Measurements from ENCODE around the gene FAM83D. TPM values are rescaled to one million over a fixed set of nuclear protein-coding genes. Genes with fewer than 3 reads are reported as not detected.

FAM83D gene
- total RNA-seq, 1 experiment from 2014 or later, result 66.9 TPM

DNA sequence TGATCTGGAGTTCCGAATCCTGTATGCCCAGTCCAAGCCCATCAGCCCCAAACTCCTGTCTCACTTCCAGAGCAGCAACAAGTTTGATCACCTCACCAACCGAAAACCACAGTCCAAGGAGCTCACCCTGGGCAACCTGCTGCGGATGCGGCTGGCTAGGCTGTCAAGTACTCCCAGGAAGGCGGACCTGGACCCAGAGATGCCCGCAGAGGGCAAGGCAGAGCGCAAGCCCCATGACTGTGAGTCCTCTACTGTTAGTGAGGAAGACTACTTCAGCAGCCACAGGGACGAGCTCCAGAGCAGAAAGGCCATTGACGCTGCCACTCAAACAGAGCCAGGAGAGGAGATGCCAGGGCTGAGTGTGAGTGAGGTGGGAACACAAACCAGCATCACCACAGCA, 25.4 kb downstream of the FAM83D start:
- DNase-seq (ENCODE audit: low spot score), result no peak
- peaks cover 77% of the 10 kb centered on the region for H3K36me3 Mint-ChIP-seq

More for the DNA sequence above, 25.4 kb downstream of the FAM83D start:
- Mint-ChIP-seq H3K9me3 (no peaks in the 10 kb centered on the region), H3K4me3 (no peak overlapping the region), H3K27me3 (ENCODE audit: low read depth) (no peaks in the 10 kb centered on the region), H3K27ac (no peak overlapping the region), H3K4me1 (no peaks in the 10 kb centered on the region)
- no peak for ATAC-seq
- CTCF ChIA-PET, result no interaction called here
- TF ChIP-seq GRHL2 (CRISPR knock-in tag; IDR thresholded peaks at IDR 0.05; ENCODE audit: insufficient replicate concordance, severe bottlenecking), result no peak
- TF ChIP-seq, protein P1, sequence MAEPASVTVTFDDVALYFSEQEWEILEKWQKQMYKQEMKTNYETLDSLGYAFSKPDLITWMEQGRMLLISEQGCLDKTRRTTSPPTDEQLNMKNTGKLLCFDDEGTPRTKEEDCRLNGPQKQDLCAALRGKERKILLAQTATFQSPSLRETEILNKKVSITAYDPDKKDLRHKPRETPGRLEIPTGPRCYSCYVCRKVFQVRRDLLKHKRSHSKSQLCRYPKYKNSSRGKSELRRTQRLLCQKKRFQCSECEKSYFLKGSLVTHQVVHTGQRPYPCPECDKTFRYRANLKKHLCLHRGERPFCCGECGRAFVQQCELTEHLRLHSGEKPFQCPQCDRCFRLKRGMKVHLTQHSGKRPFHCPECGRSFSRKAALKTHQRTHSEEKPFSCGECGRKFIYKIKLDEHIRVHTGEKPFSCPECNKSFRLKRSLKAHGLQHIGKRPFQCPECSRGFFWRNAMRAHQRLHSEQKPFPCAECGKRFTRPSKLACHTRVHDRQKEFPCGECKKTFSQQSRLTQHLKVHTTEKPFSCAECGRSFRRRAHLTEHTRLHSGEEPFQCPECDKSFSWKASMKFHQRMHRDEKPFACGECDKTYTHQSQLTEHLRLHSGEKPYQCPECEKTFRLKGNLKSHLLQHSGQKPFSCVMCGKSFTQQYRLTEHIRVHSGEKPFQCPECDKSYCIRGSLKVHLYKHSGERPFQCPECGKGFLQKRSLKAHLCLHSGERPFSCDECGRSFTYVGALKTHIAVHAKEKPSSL (CRISPR knock-in tag; conservative IDR thresholded peaks at IDR 0.05), result no peak
- TF ChIP-seq, protein P2, sequence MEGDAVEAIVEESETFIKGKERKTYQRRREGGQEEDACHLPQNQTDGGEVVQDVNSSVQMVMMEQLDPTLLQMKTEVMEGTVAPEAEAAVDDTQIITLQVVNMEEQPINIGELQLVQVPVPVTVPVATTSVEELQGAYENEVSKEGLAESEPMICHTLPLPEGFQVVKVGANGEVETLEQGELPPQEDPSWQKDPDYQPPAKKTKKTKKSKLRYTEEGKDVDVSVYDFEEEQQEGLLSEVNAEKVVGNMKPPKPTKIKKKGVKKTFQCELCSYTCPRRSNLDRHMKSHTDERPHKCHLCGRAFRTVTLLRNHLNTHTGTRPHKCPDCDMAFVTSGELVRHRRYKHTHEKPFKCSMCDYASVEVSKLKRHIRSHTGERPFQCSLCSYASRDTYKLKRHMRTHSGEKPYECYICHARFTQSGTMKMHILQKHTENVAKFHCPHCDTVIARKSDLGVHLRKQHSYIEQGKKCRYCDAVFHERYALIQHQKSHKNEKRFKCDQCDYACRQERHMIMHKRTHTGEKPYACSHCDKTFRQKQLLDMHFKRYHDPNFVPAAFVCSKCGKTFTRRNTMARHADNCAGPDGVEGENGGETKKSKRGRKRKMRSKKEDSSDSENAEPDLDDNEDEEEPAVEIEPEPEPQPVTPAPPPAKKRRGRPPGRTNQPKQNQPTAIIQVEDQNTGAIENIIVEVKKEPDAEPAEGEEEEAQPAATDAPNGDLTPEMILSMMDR (IDR thresholded peaks at IDR 0.05), result no peak
- TF ChIP-seq ETV6 (CRISPR knock-in tag; IDR thresholded peaks at IDR 0.05), result no peak
- no peak for TF ChIP-seq MXD4 (CRISPR knock-in tag; IDR thresholded peaks at IDR 0.05; ENCODE audit: borderline replicate concordance)
- TF ChIP-seq, protein P3, sequence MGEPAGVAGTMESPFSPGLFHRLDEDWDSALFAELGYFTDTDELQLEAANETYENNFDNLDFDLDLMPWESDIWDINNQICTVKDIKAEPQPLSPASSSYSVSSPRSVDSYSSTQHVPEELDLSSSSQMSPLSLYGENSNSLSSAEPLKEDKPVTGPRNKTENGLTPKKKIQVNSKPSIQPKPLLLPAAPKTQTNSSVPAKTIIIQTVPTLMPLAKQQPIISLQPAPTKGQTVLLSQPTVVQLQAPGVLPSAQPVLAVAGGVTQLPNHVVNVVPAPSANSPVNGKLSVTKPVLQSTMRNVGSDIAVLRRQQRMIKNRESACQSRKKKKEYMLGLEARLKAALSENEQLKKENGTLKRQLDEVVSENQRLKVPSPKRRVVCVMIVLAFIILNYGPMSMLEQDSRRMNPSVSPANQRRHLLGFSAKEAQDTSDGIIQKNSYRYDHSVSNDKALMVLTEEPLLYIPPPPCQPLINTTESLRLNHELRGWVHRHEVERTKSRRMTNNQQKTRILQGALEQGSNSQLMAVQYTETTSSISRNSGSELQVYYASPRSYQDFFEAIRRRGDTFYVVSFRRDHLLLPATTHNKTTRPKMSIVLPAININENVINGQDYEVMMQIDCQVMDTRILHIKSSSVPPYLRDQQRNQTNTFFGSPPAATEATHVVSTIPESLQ (CRISPR knock-in tag; IDR thresholded peaks at IDR 0.05), result no peak
- TF ChIP-seq GTF2I (CRISPR knock-in tag; conservative IDR thresholded peaks at IDR 0.05), result no peak
- TF ChIP-seq, protein P4, sequence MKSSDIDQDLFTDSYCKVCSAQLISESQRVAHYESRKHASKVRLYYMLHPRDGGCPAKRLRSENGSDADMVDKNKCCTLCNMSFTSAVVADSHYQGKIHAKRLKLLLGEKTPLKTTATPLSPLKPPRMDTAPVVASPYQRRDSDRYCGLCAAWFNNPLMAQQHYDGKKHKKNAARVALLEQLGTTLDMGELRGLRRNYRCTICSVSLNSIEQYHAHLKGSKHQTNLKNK (CRISPR knock-in tag; IDR thresholded peaks at IDR 0.05), result no peak
- TF ChIP-seq TP53 (CRISPR knock-in tag; IDR thresholded peaks at IDR 0.05), result no peak
- no peak for TF ChIP-seq ATF1 (CRISPR knock-in tag; IDR thresholded peaks at IDR 0.05)
- TF ChIP-seq JUN (CRISPR knock-in tag; IDR thresholded peaks at IDR 0.05), result no peak
- TF ChIP-seq, protein P5, sequence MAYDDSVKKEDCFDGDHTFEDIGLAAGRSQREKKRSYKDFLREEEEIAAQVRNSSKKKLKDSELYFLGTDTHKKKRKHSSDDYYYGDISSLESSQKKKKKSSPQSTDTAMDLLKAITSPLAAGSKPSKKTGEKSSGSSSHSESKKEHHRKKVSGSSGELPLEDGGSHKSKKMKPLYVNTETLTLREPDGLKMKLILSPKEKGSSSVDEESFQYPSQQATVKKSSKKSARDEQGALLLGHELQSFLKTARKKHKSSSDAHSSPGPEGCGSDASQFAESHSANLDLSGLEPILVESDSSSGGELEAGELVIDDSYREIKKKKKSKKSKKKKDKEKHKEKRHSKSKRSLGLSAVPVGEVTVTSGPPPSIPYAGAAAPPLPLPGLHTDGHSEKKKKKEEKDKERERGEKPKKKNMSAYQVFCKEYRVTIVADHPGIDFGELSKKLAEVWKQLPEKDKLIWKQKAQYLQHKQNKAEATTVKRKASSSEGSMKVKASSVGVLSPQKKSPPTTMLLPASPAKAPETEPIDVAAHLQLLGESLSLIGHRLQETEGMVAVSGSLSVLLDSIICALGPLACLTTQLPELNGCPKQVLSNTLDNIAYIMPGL (CRISPR knock-in tag; IDR thresholded peaks at IDR 0.05), result no peak
- TF ChIP-seq, protein P6, sequence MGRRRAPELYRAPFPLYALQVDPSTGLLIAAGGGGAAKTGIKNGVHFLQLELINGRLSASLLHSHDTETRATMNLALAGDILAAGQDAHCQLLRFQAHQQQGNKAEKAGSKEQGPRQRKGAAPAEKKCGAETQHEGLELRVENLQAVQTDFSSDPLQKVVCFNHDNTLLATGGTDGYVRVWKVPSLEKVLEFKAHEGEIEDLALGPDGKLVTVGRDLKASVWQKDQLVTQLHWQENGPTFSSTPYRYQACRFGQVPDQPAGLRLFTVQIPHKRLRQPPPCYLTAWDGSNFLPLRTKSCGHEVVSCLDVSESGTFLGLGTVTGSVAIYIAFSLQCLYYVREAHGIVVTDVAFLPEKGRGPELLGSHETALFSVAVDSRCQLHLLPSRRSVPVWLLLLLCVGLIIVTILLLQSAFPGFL (CRISPR knock-in tag; IDR thresholded peaks at IDR 0.05; ENCODE audit: borderline replicate concordance), result no peak
- no peak for TF ChIP-seq NR2C2 (CRISPR knock-in tag; IDR thresholded peaks at IDR 0.05)
- TF ChIP-seq KAT7 (CRISPR knock-in tag; IDR thresholded peaks at IDR 0.05; ENCODE audit: borderline replicate concordance), result no peak
- TF ChIP-seq, protein P7, sequence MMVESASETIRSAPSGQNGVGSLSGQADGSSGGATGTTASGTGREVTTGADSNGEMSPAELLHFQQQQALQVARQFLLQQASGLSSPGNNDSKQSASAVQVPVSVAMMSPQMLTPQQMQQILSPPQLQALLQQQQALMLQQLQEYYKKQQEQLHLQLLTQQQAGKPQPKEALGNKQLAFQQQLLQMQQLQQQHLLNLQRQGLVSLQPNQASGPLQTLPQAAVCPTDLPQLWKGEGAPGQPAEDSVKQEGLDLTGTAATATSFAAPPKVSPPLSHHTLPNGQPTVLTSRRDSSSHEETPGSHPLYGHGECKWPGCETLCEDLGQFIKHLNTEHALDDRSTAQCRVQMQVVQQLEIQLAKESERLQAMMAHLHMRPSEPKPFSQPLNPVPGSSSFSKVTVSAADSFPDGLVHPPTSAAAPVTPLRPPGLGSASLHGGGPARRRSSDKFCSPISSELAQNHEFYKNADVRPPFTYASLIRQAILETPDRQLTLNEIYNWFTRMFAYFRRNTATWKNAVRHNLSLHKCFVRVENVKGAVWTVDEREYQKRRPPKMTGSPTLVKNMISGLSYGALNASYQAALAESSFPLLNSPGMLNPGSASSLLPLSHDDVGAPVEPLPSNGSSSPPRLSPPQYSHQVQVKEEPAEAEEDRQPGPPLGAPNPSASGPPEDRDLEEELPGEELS (CRISPR knock-in tag; IDR thresholded peaks at IDR 0.05), result no peak
- no peak for TF ChIP-seq NR3C1 (CRISPR knock-in tag; conservative IDR thresholded peaks at IDR 0.05; ENCODE audit: low read depth)
- TF ChIP-seq SMAD4 (CRISPR knock-in tag; IDR thresholded peaks at IDR 0.05), result no peak
- POLR2A ChIA-PET, result no interaction called here
